ENCODE measurements around the gene ZBTB20. TPM values are rescaled to one million over a fixed set of nuclear protein-coding genes. Genes with fewer than 3 reads are reported as not detected.

Gene ZBTB20
- total and polyA plus RNA-seq, 2 of the 4 experiments (the other 2 are of a cell fraction) = 0.75 to 14.7 TPM

DNA sequence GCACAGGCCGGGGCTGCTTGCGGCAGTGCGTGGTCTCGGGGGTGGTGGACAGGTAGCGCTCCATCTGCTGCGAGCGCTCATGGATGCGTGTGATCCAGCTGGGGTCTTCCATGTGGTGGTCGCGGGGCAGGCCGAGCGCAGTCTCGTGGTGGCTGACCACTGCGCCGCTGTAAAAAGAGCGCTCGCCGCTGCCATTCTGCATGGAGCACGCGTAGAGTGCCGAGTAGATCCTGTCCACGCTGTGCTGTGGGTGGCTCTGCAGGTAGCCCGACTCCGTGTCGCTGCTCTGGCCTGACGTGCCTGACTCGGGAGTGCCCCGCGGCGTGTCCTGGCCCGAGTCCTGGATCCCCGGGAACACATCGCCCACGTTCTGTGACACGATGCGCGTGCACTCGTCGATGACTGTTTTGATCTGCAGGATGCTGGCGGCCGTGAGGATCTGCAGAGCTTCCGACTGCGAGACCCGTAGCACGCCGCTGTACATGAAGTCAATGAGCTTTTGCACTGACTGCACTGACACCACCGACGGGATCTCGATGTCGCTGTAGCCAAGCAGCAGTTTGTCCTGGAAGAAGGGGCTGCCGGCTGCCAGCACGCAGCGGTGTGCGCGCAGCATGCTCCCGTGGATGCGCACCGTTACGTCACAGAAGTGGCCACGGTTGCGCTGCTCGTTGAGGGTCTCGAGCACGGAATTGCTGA is 795.8 kb downstream of the ZBTB20 start:
- DNase-seq = no peak
- ChIA-PET POLR2A (ENCODE audit: unreplicated experiment) (no interaction called here), CTCF (no interaction called here)
- Histone ChIP-seq H2AK5ac (ENCODE audit: low read depth, low read length) (no peak overlapping the region), H3K4me2 (ENCODE audit: low read depth, low read length) (no peak overlapping the region), H3K27ac (ENCODE audit: insufficient read depth, low read length) (no peak overlapping the region), H3K4me1 (ENCODE audit: control insufficient read depth, insufficient read depth, low read length) (no peaks in the 10 kb centered on the region), H2AK9ac (replicated peaks; ENCODE audit: low read depth, low read length, poor library complexity) (peak overlapping the region; percentile 7), H3K56ac (ENCODE audit: extremely low read depth, insufficient read depth, low read length) (no peak overlapping the region), H2AFZ (replicated peaks; ENCODE audit: low read length, poor library complexity) (no peak overlapping the region), H3K36me3 (ENCODE audit: control insufficient read depth, insufficient read depth, low read length) (peaks cover 21% of the 10 kb centered on the region), H3K18ac (ENCODE audit: low read depth, low read length) (no peak overlapping the region), H2BK5ac (ENCODE audit: low read depth, low read length, poor library complexity, severe bottlenecking) (no peak overlapping the region), H4K20me1 (ENCODE audit: insufficient read depth, low read length) (no peaks in the 10 kb centered on the region), H3K4me3 (ENCODE audit: insufficient read depth, low read depth, low read length) (no peak overlapping the region), H3K9me3 (ENCODE audit: control insufficient read depth, insufficient read depth, low read length) (no peaks in the 10 kb centered on the region; the same call in 1 of the 2 replicates), H3K9ac (ENCODE audit: low read depth, low read length) (no peak overlapping the region), H3K14ac (replicated peaks; ENCODE audit: low read depth, low read length) (no peak overlapping the region), H4K5ac (ENCODE audit: low read depth, low read length) (no peak overlapping the region), H3K4ac (ENCODE audit: low read depth, low read length) (no peak overlapping the region), H4K91ac (ENCODE audit: insufficient read depth, low read depth, low read length) (no peak overlapping the region), H4K8ac (ENCODE audit: low read depth in 2 of 2, low read length in 2 of 2) (no peak overlapping the region), H2BK15ac (ENCODE audit: low read depth, low read length) (no peak overlapping the region), H3K79me1 (ENCODE audit: low read depth in 1 of 2, low read length in 2 of 2) (peaks cover 0 to 4% of the 10 kb centered on the region in 2 experiments; a peak in 2 of 4 replicates), H3K23ac (ENCODE audit: low read depth, low read length) (no peak overlapping the region), H3K9me1 (ENCODE audit: insufficient read depth, low read length) (peaks cover 8% of the 10 kb centered on the region; the same call in 1 of the 2 replicates), H2BK20ac (ENCODE audit: low read depth, low read length) (no peak overlapping the region), H3K27me3 (ENCODE audit: control insufficient read depth, insufficient read depth, low read length) (no peaks in the 10 kb centered on the region), H2BK120ac (ENCODE audit: low read depth, low read length) (no peak overlapping the region)
- no peak for ATAC-seq (ENCODE audit: low read depth)
- intact Hi-C loops (cut with micrococcal nuclease) (no loop called here), dilution Hi-C loops (cut with HindIII; ENCODE audit: low sequenced_read_pairs, unreplicated experiment) (no loop called here), in situ Hi-C loops (cut with MboI; ENCODE audit: low sequenced_read_pairs) (loop anchor here (25.0 kb wide), 1 partner anchor 1461 kb away; no protein-coding TSS in a partner anchor)
- WGBS, 2 experiments (ENCODE audit: extremely low coverage in 2 of 2, insufficient read length in 1 of 2) = 98% methylated on average over 60 of the region's 64 CpGs; no CpG with 5 or more reads in 1 of the 2 experiments
- no TSS peak for BruUV-seq (replicated peaks)
- TF ChIP-seq CEBPB (IDR thresholded peaks at IDR 0.05; ENCODE audit: low read depth, low read length) (no peak), RAD21 (IDR thresholded peaks at IDR 0.05; ENCODE audit: low read length) (no peak), RCOR1 (IDR thresholded peaks at IDR 0.05; ENCODE audit: insufficient replicate concordance, low read length) (no peak), MAFK (IDR thresholded peaks at IDR 0.05; ENCODE audit: low read depth, low read length) (no peak)

Measured in IMR-90 (cell line).